Fibroblast of the aortic adventitia (primary cell): Measurements from ENCODE around the gene ACP6. TPM values are rescaled to one million over a fixed set of nuclear protein-coding genes. Genes with fewer than 3 reads are reported as not detected.

Source experiments
- DNase-seq: peaks from one replicate; pipeline ENCODE4 v3.0.0-alpha.2; 2010; ENCODE audit warnings: low read depth
- H3K4me3 ChIP-seq: 2 replicates; pipeline ENCODE4 v1.5.1; 2011; ENCODE audit warnings: low read depth, mild to moderate bottlenecking, control low read depth, low read length, moderate library complexity
- total RNA-seq: library from RNA; depleted of rRNA; stranded (reverse); fragments of >200 nt; gene quantifications from 2 replicates; pipeline ENCODE4 v1.2.3, GENCODE V29; 2012; ENCODE audit warnings: low replicate concordance
- TF ChIP-seq, protein P1 (sequence below): IDR thresholded peaks from 2 replicates; pipeline ENCODE4 v1.5.1; 2011; ENCODE audit warnings: mild to moderate bottlenecking, low read length, control low read depth, inconsistent platforms; ENCODE audit not compliant: insufficient read depth

ACP6 gene
- total RNA-seq, 1 donor = 3.5 TPM

DNA sequence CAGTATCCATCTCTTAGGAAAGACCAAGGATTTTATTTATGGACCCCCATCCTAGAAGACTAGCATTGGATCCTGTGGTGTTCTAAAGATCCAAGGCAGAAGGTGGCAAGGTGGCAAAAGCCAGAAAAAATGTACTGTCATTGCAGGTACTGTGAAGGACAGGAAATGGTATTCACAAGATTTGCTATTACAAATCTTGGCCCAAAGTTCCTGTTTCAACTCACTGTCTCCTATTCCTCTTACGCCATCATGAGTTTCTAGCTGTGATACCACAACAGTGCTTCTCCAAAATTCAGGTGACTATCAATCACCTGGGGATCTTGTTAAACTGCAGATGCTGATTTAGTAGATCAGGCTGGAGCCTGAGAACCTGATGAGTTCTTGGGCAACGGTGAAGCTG lies 21.4 kb downstream of the ACP6 start:
- TF ChIP-seq, protein P1, sequence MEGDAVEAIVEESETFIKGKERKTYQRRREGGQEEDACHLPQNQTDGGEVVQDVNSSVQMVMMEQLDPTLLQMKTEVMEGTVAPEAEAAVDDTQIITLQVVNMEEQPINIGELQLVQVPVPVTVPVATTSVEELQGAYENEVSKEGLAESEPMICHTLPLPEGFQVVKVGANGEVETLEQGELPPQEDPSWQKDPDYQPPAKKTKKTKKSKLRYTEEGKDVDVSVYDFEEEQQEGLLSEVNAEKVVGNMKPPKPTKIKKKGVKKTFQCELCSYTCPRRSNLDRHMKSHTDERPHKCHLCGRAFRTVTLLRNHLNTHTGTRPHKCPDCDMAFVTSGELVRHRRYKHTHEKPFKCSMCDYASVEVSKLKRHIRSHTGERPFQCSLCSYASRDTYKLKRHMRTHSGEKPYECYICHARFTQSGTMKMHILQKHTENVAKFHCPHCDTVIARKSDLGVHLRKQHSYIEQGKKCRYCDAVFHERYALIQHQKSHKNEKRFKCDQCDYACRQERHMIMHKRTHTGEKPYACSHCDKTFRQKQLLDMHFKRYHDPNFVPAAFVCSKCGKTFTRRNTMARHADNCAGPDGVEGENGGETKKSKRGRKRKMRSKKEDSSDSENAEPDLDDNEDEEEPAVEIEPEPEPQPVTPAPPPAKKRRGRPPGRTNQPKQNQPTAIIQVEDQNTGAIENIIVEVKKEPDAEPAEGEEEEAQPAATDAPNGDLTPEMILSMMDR = no peak
- no peak overlapping the region for H3K4me3 ChIP-seq
- DNase-seq = no peak

DNA sequence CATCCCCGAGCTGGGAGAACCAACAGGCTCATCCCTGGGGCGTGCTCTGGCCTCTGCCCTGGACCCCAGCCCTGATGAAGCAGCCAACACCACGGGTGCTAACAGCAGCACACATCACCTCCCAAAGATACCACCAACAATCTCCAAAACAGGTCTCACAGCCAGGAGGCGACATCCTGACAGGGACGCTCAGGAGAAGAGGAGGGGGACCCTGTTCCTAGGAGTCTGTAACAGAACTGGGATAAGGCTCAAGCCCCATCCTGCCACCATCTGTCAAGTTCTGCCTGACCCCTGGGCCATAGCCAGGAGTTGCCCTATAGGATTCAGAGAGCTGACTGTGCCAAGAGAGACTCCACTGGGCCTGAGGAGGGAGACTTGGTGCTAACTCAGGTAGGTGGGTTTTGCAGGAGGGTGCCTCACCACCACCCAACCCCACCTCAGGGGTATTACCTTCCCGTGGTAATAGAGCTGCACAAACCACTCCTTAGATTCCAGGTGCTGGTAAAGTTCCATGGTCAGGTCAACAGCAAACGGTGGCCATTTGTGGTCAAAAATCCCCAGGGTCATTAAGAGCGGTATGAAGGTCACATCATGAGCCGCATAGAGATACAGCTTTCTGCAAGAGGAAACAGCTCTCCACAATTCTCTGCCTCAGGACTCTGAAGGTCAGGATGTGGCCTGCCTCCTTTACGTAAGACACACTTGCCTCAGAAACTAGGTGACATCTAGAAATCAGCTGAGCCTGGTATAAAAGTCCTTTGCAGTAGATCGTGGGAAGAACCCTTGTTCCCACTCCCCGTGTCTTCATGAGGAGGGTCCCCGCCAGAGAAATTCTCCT lies 22.3 kb downstream of the ACP6 start:
- no peak overlapping the region for H3K4me3 ChIP-seq

DNA sequence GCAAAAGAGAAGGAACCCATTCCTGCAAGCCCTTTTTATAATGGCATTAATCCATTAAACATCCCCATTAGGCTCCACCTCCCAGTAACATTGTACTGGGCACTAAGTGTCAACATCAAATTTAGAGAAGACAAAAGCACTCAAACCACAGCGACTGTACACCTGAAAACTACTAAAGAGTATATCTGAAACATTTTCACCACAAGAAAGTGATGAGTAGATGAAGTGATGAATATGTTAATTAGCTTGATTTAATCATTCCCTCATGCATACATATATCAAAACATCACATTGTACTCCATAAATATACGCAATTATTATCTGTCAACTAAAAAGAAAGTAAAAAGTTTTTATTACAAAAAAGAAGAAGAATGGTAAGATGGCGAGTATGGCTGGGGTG lies 26.4 kb downstream of the ACP6 start:
- TF ChIP-seq, protein P1 = no peak
- no peak for DNase-seq

More for the DNA sequence above, 22.3 kb downstream of the ACP6 start:
- no peak for DNase-seq
- TF ChIP-seq, protein P1 = no peak

DNA sequence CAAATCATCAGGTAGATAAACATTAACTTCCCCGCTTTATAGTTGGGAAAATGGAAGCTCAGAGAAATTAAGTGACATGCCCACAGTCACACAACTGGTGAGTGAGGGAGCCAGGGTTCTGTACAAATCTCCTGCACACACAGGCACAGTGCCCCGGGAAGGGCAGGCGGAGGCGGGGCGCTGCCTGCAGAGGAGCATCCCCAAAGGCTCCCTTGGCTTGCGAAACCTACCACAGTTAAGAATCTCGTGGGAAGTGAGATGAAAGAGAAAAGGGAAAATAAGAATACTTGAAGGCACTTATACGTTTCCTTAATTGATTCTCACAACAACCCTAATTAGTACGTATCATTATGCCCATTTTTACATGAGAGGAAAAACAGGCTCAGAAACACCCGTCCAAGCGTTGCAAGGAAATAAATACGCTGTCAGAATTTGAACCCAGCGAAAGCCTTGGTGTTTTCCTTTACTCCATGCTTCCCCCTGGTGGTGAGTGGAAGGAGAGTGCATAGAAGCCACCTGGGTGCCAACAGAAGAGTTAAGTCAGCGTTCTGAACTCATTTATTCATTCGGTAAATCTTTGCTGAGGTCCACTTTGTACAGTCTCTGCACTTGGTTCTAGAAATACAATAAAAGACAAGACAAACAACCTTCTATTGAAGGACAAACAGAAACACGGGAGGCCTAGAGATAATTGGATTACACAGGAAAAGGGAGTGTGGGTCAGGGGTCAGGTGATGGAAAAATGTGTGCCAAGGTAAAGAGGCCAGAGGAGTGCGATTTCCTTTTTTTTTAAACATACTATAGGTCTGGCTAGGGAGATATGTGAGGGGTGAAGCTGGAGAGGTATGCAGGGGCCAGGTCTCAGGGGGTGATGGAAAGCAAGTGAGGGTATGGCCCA lies 28.4 kb downstream of the ACP6 start:
- no peak overlapping the region for H3K4me3 ChIP-seq
- TF ChIP-seq, protein P1 = peak; percentile 93
- peak; percentile 69 for DNase-seq

More for the DNA sequence above, 26.4 kb downstream of the ACP6 start:
- H3K4me3 ChIP-seq = no peak overlapping the region

DNA sequence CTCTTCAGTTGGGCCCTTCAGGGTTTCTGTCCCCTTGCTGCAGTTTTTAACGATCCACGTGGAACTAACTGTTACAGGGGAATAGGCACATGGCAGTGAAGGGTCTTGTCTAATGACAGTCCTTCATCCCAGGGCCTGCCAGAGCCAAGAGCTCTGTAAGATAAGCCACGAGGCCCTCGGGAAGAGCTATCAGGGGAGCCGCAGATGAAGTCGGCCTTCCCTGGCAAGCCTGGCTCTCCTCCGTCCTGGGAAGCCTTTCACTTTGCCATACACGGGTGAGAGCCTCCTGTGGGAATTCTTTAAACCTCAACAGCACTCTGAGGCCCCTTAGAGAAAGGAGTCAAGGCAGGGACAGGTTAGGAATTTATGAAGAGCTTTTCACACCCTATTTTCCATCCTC lies 29.0 kb downstream of the ACP6 start:
- H3K4me3 ChIP-seq = no peak overlapping the region
- DNase-seq = no peak
- TF ChIP-seq, protein P1 = no peak

DNA sequence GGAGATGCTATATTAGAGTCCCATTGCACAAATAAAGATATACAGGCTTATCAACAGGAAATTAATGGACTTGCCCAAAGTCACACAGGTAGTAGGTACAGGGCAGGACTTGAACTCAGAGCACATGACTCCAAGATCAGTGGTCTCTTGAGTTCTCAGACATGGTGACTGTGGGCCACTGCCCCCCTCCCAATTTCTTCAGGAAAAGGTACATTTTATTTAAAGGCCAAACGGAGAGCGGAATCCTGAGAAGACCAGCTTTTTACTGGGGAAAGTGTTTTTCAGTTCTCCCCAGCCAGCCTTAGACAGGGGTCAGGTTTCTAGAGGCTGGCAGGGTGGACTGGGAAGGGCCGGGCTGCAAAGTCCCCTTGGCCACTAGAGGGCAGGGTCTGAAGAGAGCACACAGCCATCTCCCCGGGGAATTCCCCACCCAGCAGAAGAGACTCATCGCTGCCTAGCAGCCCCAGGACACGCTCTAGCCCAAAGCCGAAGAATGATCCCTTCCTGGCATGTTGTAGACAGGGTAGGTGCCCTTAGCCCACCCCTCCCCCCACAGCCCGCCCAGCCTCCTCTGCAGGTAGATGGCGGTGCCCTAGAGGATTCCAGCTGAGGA lies 29.7 kb downstream of the ACP6 start:
- peak; percentile 78 for DNase-seq
- H3K4me3 ChIP-seq = no peak overlapping the region
- TF ChIP-seq, protein P1 = peak; percentile 82
